ENCODE data around the gene SELPLG. TPM values are rescaled to one million over a fixed set of nuclear protein-coding genes. Genes with fewer than 3 reads are reported as not detected.

The SELPLG gene
- total and polyA plus RNA-seq, 2 donors (not counting 1 experiment from before 2014, with no cell fraction given): 6.1 to 8.0 TPM

Small RNA genes lying within 50 kb of the gene (small RNA-seq; reads per million reads assigned to genes)
- gene RNU7-169P (ENCODE audit: insufficient read length, low read depth, low replicate concordance): not detected

Other genes starting within 250 kb of the SELPLG start
- gene FICD, start 118.6 kb downstream of the SELPLG start, total RNA-seq: 9.1 and 9.7 TPM in 2 replicates
- gene FICD, start 118.6 kb downstream of the SELPLG start, polyA plus RNA-seq: 1.2 and 1.3 TPM in 2 replicates
- 131 and 142 TPM in 2 replicates for gene SART3, start 72.7 kb downstream of the SELPLG start, total RNA-seq
- gene SART3, start 72.7 kb downstream of the SELPLG start, polyA plus RNA-seq: 24.1 and 31.9 TPM in 2 replicates
- 190 and 209 TPM in 2 replicates for gene ISCU, start 71.3 kb downstream of the SELPLG start, total RNA-seq
- gene ISCU, start 71.3 kb downstream of the SELPLG start, polyA plus RNA-seq: 166 and 173 TPM in 2 replicates
- 0.25 TPM in 1 of 2 replicates, not detected in the other for gene TMEM119, start 35.8 kb downstream of the SELPLG start, total RNA-seq
- not detected in 2 replicates for gene TMEM119, start 35.8 kb downstream of the SELPLG start, polyA plus RNA-seq
- gene CORO1C, start 97.6 kb upstream of the SELPLG start, total RNA-seq: 58.9 and 68.0 TPM in 2 replicates
- gene CORO1C, start 97.6 kb upstream of the SELPLG start, polyA plus RNA-seq: 19.2 and 26.6 TPM in 2 replicates
- 34.6 and 37.1 TPM in 2 replicates for gene SSH1, start 223.7 kb upstream of the SELPLG start, total RNA-seq
- gene SSH1, start 223.7 kb upstream of the SELPLG start, polyA plus RNA-seq: 6.3 and 6.4 TPM in 2 replicates
- not detected in 2 replicates for gene DAO, start 246.2 kb upstream of the SELPLG start, total RNA-seq
- not detected in 2 replicates for gene DAO, start 246.2 kb upstream of the SELPLG start, polyA plus RNA-seq